Liver (tissue), 9 donors: Measurements from ENCODE around the gene DDX5. TPM values are rescaled to one million over a fixed set of nuclear protein-coding genes. Genes with fewer than 3 reads are reported as not detected.
"Not testable (repeated sequence)": the region's sequence is repeated elsewhere in the genome, so short reads cannot be mapped to it uniquely, and the experiment has no call there.

ENCODE experiments used
- DNase-seq: peaks from one replicate; pipeline ENCODE4 v3.0.0-alpha.2; 2017; ENCODE audit warnings: low spot score
- H3K27ac ChIP-seq, 2 donors: one replicate each; pipeline ENCODE4 v1.7.0; 2013; ENCODE audit warnings: inconsistent platforms in 2 of 2, low read length in 2 of 2, control low read depth in 1 of 2, low read depth in 1 of 2, mild to moderate bottlenecking in 1 of 2
- H3K27me3 ChIP-seq, 4 donors: one replicate each; pipeline versions ENCODE4 v1.6.1 to v1.7.0; 2013; ENCODE audit warnings: low read length in 3 of 4, inconsistent platforms in 1 of 4, mild to moderate bottlenecking in 1 of 4, moderate library complexity in 1 of 4; ENCODE audit not compliant: control insufficient read depth in 4 of 4, insufficient read depth in 4 of 4
- H3K36me3 ChIP-seq, 4 donors: one replicate each; pipeline versions ENCODE4 v1.6.1 to v1.7.0; 2013; ENCODE audit warnings: low read length in 3 of 4, mild to moderate bottlenecking in 3 of 4, low read depth in 1 of 4, moderate library complexity in 1 of 4; ENCODE audit not compliant: control insufficient read depth in 4 of 4, insufficient read depth in 3 of 4
- H3K4me1 ChIP-seq, 4 donors: one replicate each; pipeline versions ENCODE4 v1.6.1 to v1.7.0; 2013; ENCODE audit warnings: low read length in 3 of 4, mild to moderate bottlenecking in 3 of 4, moderate library complexity in 1 of 4; ENCODE audit not compliant: control insufficient read depth in 4 of 4, insufficient read depth in 4 of 4
- H3K4me3 ChIP-seq, 3 donors: one replicate each; pipeline versions ENCODE4 v1.6.1 to v1.7.0; 2013; ENCODE audit warnings: low read length in 3 of 3, control low read depth in 1 of 3, low read depth in 1 of 3, mild to moderate bottlenecking in 1 of 3
- H3K9ac ChIP-seq, 2 donors: one replicate each; pipeline ENCODE4 v1.7.0; 2013; ENCODE audit warnings: low read length in 2 of 2, mild to moderate bottlenecking in 2 of 2, moderate library complexity in 2 of 2, control low read depth in 1 of 2, low read depth in 1 of 2
- H3K9me3 ChIP-seq, 4 donors: one replicate each; pipeline versions ENCODE4 v1.6.1 to v1.7.0; 2013; ENCODE audit warnings: low read length in 3 of 4; ENCODE audit not compliant: control insufficient read depth in 4 of 4
- EGR1 ChIP-seq, 2 donors: IDR thresholded peaks; 2 replicates each; pipeline ENCODE4 v1.6.1; 2016 to 2018; ENCODE audit warnings: antibody characterized with exemption in 2 of 2, low read depth in 2 of 2
- FOXA1 ChIP-seq: IDR thresholded peaks from 2 replicates; pipeline ENCODE4 v1.6.1; 2016; ENCODE audit warnings: antibody characterized with exemption
- FOXA2 ChIP-seq: IDR thresholded peaks from 2 replicates; pipeline ENCODE4 v1.6.1; 2016; ENCODE audit warnings: antibody characterized with exemption
- HNF4A ChIP-seq, 2 donors: conservative IDR thresholded peaks; 2 replicates each; pipeline ENCODE4 v1.6.1; 2016; ENCODE audit warnings: antibody characterized with exemption in 2 of 2, mild to moderate bottlenecking in 2 of 2
- HNF4G ChIP-seq: IDR thresholded peaks from 2 replicates; pipeline ENCODE4 v1.6.1; 2016; ENCODE audit warnings: antibody characterized with exemption
- JUND ChIP-seq, 2 donors: IDR thresholded peaks; 2 replicates each; pipeline ENCODE4 v1.6.1; 2016; ENCODE audit warnings: antibody characterized with exemption in 2 of 2
- NR2F2 ChIP-seq: IDR thresholded peaks from 2 replicates; pipeline ENCODE4 v1.6.1; 2016; ENCODE audit warnings: antibody characterized with exemption
- RAD21 ChIP-seq, 2 donors: IDR thresholded peaks; 2 replicates each; pipeline ENCODE4 v1.6.1; 2016; ENCODE audit warnings: antibody characterized with exemption in 2 of 2, mild to moderate bottlenecking in 2 of 2
- RXRA ChIP-seq, 2 donors: IDR thresholded peaks; 2 replicates each; pipeline ENCODE4 v1.6.1; 2017 to 2018; ENCODE audit warnings: antibody characterized with exemption in 2 of 2, mild to moderate bottlenecking in 1 of 2
- SP1 ChIP-seq: IDR thresholded peaks from 2 replicates; pipeline ENCODE4 v1.6.1; 2018; ENCODE audit warnings: antibody characterized with exemption, mild to moderate bottlenecking
- TAF1 ChIP-seq: conservative IDR thresholded peaks from 2 replicates; pipeline ENCODE4 v1.6.1; 2016; ENCODE audit warnings: antibody characterized with exemption, mild to moderate bottlenecking
- YY1 ChIP-seq: IDR thresholded peaks from 2 replicates; pipeline ENCODE4 v1.6.1; 2016; ENCODE audit warnings: antibody characterized with exemption, mild to moderate bottlenecking
- WGBS: extraction: QIAGEN DNeasy Blood & Tissue Kit; methylation state at CpG from one replicate; pipeline ENCODE4 v1.1.7; 2013; 5-methylcytosine and 5-hydroxymethylcytosine counted together
- polyA plus RNA-seq, 2 donors: library from polyadenylated mRNA; stranded (reverse) in 1 of 2; unstranded in 1 of 2; fragments of 200-250 nt in 1 of 2; fragments of >200 nt in 1 of 2; fragmentation: Nextera tagmentation in 1 of 2; extraction: Ambion mirVana in 1 of 2; gene quantifications; one replicate each; pipeline versions ENCODE4 v1.2.1 to v1.2.3, GENCODE V29; 2013 to 2015
- total RNA-seq, 2 donors: library from RNA; depleted of rRNA; stranded (reverse); fragments of >200 nt; gene quantifications; one replicate each; pipeline ENCODE4 v1.2.3, GENCODE V29; 2014
- TF ChIP-seq, protein P1 (sequence below): IDR thresholded peaks from 2 replicates; pipeline ENCODE4 v1.6.1; 2016; ENCODE audit warnings: antibody characterized with exemption
- TF ChIP-seq, protein P2 (sequence below): IDR thresholded peaks from 2 replicates; pipeline ENCODE4 v1.6.1; 2016; ENCODE audit warnings: antibody characterized with exemption
- TF ChIP-seq, protein P3 (sequence below): IDR thresholded peaks from 2 replicates; pipeline ENCODE4 v1.6.1; 2016; ENCODE audit warnings: antibody characterized with exemption
- donor health status: healthy.
- donor health status: healthy.
- donor health status: healthy.
- donor health status: healthy.
- donor health status: healthy.

DDX5 gene
- total and polyA plus RNA-seq, 4 donors = 165 to 357 (median 289) TPM

DNA sequence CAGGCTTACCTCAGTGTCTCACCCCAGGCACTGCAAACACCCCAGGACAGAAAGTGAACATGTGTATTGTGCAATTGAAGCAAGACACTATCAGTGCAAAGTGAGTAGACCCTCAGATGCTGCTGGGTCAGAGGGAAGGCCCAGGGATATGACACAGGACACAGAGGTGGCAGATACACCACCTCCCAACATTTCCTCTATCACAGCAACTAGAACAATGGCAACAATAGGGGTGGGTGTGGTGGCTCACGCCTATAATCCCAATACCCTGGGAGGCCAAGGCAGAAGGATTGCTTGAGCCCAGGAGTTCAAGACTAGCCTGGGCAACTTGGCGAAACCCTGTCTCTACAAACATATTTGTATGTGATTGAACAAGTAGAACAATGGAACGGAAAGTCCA, 34.6 kb downstream of the DDX5 start:
- Histone ChIP-seq H3K27ac (no peak overlapping the region), H3K4me1 (no peaks in the 10 kb centered on the region), H3K36me3 (peaks cover 0 to under 1% (median 0%) of the 10 kb centered on the region in 4 donors), H3K4me3 (no peak overlapping the region), H3K27me3 (no peaks in the 10 kb centered on the region), H3K9ac (no peak overlapping the region), H3K9me3 (no peaks in the 10 kb centered on the region)
- DNase-seq = no peak
- no peak for TF ChIP-seq HNF4G
- TF ChIP-seq, protein P1, sequence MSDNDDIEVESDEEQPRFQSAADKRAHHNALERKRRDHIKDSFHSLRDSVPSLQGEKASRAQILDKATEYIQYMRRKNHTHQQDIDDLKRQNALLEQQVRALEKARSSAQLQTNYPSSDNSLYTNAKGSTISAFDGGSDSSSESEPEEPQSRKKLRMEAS = no peak
- TF ChIP-seq FOXA1 = no peak
- no peak for TF ChIP-seq RAD21 (IDR thresholded peaks at IDR 0.05)
- TF ChIP-seq, protein P2, sequence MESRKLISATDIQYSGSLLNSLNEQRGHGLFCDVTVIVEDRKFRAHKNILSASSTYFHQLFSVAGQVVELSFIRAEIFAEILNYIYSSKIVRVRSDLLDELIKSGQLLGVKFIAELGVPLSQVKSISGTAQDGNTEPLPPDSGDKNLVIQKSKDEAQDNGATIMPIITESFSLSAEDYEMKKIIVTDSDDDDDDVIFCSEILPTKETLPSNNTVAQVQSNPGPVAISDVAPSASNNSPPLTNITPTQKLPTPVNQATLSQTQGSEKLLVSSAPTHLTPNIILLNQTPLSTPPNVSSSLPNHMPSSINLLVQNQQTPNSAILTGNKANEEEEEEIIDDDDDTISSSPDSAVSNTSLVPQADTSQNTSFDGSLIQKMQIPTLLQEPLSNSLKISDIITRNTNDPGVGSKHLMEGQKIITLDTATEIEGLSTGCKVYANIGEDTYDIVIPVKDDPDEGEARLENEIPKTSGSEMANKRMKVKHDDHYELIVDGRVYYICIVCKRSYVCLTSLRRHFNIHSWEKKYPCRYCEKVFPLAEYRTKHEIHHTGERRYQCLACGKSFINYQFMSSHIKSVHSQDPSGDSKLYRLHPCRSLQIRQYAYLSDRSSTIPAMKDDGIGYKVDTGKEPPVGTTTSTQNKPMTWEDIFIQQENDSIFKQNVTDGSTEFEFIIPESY = no peak
- no peak for TF ChIP-seq NR2F2
- TF ChIP-seq, protein P3, sequence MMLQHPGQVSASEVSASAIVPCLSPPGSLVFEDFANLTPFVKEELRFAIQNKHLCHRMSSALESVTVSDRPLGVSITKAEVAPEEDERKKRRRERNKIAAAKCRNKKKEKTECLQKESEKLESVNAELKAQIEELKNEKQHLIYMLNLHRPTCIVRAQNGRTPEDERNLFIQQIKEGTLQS = no peak
- no peak for TF ChIP-seq RXRA (IDR thresholded peaks at IDR 0.05)
- TF ChIP-seq TAF1 = no peak
- 92% methylated on average over 3 of the region's 3 CpGs for WGBS

DNA sequence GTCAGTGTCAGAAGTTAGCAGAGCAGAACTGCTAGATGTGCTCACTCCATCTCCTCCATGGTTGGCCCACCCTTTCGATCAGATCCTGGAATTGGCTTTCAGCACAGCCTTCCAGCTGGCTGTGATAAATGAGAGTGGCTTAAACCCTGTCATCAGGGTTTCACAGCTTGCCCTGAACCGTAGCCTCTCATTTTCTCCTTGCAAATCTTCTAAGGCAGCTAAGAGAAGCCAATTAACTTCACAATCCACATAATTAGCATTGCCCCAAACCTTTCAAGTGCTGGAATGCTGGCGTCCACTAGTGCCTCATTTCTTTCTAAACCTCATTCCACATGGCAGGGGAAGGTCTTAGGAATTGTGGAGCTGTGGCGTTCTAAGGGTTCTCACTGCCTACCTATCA, 35.5 kb downstream of the DDX5 start:
- Histone ChIP-seq H3K27ac (no peak overlapping the region), H3K9ac (no peak overlapping the region), H3K27me3 (no peaks in the 10 kb centered on the region), H3K9me3 (no peaks in the 10 kb centered on the region), H3K36me3 (peaks cover 0 to 2% (median 0%) of the 10 kb centered on the region in 4 donors), H3K4me1 (no peaks in the 10 kb centered on the region), H3K4me3 (no peak overlapping the region)
- no peak for DNase-seq
- TF ChIP-seq HNF4A (conservative IDR thresholded peaks at IDR 0.05) (no peak), FOXA1 (no peak), YY1 (no peak), HNF4G (no peak), RAD21 (IDR thresholded peaks at IDR 0.05) (no peak), FOXA2 (no peak), NR2F2 (no peak), TAF1 (no peak), SP1 (no peak), RXRA (IDR thresholded peaks at IDR 0.05) (no peak), EGR1 (IDR thresholded peaks at IDR 0.05; ENCODE audit: low read depth in 2 of 2) (no peak), JUND (IDR thresholded peaks at IDR 0.05) (no peak)
- TF ChIP-seq, protein P1 = no peak
- TF ChIP-seq, protein P2 = no peak
- WGBS = 88% methylated on average over 4 of the region's 4 CpGs

DNA sequence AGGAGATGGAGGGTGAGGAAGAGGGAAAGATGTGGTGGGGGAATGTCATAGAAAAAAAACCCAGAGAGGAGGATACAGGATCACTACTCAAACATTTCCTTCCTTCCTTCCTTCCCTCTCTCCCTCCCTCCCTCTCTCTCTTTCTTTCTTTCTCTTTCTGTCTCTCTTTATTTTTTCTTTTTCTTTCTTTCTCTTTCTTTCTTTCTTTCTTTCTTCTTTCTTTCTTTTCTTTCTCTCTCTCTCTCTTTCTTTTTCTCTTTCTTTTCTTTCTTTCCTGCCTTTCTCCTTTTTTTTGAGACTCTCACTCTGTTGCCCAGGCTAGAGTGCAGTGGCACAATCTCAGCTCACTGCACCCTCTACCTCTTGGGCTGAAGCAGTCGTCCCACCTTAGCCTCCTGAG, 39.3 kb downstream of the DDX5 start:
- H3K9me3 ChIP-seq, H3K9ac ChIP-seq, H3K36me3 ChIP-seq, DNase-seq, H3K27me3 ChIP-seq, H3K27ac ChIP-seq, H3K4me1 ChIP-seq, H3K4me3 ChIP-seq: not testable (repeated sequence)
- WGBS = 61% methylated on average over 1 of the region's 1 CpG
